Activated CD4-positive, alpha-beta T cell treated with anti-CD3 and anti-CD28 coated beads, Interleukin-2, amount 50 U/mL, for 24 hours (primary cell): ENCODE results near the gene METAP1D.

Source experiments
- DNase-seq, 2 donors: peaks; one replicate each; pipeline ENCODE4 v3.0.0-alpha.2; 2020; ENCODE audit warnings: low read depth in 1 of 2, low spot score in 1 of 2

The METAP1D gene

DNA sequence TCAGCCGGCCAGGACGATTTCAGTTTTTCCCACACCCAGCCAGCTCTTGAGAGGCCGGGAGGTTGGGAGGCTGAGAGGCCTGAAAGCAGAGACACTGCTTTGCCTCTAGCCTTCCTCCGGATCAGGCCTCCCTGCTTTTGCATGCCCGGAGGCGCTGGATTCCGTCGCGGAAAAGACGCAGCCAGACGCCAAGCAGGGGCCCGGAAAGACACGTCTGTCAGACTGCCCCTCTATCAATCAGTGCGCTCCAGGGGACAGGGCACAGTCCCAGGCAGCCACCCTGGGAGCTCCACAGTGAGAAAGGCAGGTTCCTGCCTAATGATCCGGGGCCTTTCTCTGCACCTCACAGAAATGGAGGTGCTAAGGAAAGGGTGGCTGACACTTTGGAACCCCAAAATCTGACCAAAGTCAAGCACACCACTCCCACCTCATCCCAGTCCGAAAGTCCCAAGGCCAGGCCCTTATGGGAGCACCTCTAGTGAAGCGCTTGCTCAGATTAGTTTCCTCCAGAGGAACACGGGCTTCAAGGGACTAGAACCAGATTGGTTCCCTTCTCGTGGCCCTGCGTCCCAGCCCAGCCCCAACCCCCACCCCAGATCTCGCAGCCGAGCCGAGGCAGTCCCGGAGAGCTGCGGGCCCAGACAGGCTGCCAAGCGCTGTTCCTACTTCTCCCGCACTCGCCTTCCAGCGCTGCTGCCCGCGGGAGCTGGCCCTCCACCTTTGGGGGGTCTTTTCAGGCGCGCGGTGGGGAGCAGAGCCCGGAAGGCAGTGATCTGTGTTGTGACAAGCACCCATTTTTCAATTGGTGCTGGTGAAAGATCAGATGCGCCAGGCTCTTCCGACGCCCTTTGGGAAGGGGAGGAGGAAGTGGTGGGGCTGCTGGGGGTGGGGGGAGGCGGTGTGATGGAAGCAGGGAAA is 90.5 kb downstream of the METAP1D start:
- DNase-seq: no peak

DNA sequence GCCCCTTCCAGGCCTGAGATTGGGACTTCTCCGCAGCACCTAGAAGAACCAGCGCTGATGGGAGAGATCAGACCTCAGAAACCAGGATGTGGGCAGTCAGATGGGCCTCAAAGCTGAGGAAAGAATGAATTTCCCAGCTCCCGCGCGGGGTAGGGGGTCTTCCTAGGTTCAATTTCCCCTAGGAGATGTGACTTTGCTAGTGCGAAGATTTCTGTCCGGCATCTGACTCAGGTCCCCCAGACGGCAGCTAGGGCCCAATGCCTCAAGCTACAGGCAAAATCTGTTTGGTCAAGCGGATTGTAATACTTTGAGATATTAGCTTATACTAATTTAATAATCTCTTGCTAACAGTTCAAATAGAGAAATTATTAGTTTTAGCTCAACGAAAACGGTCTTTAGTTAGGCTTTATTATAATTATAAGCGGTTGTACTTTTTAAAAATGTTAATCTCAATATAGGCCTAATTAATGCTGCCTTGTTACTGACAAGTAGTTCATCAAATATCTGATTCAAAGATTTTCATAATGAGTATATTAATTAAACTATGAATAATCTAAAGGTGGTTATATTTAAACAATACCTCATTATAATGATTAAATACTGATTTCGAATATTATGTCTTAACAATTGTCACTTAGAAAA is 91.4 kb downstream of the METAP1D start:
- DNase-seq: no peak

DNA sequence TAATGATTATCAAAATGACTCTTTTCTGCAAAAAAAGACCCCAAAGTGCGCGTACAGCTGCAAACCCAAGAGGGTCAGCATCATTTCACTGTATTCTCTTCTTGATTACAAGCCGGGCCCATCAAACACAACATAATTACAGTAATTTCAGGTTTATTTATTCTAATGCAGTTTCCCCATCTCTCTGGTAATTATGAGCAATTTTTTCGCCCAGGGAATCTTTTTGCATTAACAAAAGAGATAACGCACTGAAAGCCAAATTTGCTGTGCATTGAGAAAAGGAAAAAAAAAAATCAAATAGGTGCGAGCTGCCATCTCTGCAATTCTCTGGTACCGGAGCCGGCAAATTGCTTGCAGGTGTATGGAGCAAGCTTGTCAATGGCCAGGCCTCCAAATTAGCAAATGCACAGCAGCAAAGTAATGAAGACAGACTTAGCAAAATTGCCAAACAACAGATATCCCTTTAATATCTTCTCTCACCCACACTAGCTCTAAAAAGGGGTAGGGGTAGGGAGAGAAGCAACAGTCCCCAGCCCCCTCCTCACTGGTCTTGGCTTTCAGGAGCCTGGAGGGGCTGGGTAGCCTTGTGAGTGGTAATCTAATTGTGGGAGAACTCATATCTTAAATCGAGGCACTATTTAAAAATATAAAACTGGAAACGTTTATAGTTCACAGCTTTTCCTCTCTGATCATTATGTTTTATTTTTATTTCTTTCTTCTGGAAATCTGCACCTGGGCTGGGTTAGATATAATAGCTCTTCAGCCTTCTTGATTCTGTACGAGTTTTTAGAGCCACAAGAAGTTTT is 92.2 kb downstream of the METAP1D start:
- no peak for DNase-seq

- DNase-seq: no peak
Measured at GRCh38 chr2:172092716-172093415, 93.1 kb downstream of the METAP1D start.

DNA sequence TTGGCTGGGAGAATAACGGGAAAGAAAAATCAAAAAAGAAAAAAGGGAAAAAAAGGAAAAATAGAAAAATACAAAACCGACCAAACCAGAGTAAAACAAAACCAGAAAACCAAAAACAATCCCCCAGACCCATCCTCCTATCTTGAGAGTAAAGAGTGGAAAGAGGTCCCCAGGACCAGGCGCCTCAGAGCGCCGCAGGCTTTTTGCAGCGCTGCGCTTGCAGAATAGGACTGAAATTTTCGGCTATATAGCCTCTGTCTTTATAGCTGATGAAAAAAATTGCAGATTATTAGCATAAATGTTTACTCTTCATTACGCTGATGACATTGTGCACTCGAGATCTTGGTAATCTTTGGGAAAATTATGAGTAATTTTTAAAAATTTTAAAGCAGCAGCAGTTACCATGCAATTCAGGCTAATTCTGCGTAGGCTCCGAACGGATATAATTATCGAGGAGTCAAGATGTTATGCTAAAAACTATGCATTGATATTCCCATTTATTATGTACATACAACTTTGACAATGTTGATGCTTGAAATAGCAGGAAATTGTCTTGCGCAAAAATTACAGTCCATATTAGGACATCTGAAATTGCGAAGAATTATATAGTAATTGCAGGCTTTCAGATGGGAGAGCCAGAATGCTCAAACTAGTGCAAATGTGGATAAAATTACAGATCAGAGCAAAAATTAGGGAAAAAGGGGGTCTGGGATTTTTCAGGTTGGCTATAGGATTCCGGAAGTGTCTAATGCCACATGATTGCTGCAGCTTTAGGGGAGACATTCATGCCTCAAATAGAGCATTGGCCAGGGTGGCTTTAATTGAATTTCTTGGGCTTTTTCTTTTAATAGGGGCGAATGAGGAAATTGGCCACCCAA is 93.9 kb downstream of the METAP1D start:
- no peak for DNase-seq

GRCh38 chr2:172094294-172095145 is 94.8 kb downstream of the METAP1D start:
- DNase-seq: no peak

- no peak for DNase-seq
Measured at GRCh38 chr2:172095146-172095904, 95.6 kb downstream of the METAP1D start.

DNA sequence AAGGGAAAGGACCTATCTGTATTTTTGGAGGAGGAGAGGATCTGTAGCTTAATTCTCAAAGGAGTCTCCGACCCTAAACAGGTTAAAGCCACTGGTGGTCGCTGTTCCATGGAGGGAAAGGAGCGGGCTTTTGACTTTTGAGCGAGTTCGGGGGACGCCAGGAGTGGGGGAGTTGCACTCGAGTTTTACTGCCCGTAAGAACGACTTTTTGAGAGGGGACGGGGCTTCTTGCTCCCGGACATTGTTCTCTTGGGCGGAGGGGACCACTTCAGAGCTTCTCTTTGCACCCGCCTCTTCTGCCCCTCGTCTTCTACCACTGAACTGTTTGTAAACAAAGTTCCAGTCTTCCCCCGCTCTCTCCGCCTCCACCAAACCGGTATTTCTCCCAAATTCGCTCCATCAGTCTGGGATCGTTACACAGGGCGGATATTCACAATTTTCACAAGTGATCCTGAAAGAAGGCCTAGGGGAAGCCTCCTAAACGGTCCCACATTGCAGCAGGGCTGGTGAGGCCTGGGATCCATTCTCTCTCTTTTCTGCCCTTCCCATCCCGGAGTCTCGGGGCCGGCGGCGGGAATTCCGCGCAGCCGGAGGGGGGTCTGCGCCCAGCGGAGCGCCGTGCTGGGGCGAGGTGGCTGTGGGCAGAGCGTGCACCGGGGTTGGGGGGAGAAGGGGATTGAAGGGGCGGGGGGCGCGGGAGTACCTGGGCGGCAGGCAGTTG is 96.3 kb downstream of the METAP1D start:
- DNase-seq: no peak

DNA sequence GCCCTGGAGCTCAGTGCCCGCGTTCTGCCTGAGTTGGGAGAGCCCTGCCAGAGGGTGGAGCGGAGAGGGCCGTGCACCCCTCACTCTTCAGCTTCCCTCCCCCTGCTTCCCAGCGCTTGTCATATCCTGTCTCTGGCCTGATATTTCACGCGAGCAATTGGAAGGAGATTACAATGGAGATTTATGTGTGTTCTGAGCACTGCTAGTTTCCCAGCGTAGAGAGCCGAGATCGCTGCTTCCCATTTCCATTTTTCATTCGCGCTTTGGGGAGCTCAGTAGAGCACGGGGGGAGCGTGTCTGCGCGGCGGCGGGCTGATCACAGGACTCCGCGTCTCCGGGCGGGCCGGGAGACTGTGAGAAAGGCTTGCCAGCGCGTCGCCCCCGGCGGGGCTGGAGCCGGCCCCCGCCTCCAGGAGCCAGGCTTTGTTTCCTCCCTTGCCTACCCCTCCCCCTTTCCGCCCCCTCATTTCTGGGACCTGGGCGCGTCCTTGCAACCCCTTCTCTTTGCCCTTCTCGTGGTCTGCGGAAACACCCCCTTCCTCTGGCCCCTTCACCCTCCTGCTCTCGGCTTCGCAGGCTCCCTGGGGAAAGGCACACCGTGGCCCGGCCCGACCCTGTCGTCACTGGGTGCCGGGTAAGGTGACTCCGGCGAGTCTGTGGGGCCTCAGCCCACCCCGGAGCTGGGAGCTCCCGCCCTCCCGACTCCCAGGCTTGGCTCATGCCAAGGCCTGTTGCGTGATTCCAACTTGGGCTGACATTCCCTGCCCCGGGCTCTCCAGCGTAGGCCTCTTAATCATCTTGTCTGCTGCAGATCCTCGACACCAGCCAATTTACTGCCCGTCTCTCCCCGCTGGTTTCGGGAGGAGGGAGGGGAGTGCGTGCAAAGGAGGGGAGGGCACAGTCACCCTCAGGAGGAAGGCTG is 97.1 kb downstream of the METAP1D start:
- no peak for DNase-seq

GRCh38 chr2:172097557-172098131 is 97.9 kb downstream of the METAP1D start:
- no peak for DNase-seq

DNA sequence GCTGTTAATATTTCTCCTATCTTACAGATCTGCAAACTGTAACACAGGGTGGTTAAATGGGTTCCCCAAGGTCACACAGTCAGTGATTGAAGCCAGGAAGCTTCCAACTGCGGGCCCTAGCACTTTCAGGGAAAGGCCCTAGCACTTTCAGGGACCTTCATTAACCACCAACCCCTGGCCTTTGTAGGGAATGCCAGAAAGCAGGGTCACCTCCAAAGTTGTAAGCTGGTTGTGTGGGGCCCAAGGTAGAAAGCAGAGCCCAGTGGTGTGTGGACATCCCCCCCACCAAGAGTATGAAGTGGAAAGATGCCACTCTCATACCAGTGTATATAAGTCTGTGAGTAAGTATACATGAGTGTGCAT is 98.5 kb downstream of the METAP1D start:
- no peak for DNase-seq

DNA sequence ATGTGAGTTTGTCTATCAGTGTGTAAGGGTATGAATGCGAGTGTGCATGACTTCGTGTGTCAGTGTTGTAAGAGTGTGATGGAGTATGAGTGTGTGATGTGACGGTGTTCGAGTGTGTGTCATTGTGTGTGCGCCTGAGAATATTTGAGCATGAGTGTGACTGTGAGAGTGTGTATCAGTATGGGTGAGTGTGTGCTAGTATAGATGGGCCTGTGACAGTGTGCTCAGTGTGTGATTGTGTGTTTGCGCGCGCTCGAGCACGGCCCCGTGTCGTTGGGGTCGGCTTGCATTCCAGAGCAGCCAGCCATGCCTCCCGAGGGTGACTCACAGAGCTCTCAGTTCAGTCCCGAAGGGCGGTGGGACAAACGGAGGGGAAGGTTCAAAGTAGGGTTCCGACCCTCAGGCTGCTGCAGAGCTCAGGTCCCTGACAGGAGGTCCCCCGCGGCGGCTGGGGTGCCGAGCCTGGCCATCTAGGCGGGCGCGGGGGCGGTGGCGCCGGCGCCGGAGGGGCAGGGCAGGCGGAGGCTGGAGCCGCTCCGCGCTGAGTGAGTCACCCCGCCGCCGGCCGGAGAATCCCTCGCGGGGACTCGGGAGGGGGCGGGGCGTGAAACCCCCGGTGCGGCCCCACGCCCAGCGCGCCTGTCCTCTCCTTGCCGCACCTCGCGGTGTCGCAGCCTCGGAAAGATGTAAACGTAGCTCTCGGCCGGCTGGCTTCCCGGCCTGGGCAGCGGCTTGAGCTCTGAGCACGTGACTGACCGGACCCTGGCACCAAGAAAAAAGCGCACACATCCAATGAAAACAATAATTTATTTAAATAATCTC is 99.1 kb downstream of the METAP1D start:
- DNase-seq: no peak

- no peak for DNase-seq
Measured at GRCh38 chr2:172099472-172100079, 99.8 kb downstream of the METAP1D start.

GRCh38 chr2:172100080-172100934 is 100.6 kb downstream of the METAP1D start:
- DNase-seq: no peak
